A549 (cell line): ENCODE results near the gene SCG5. TPM values are rescaled to one million over a fixed set of nuclear protein-coding genes. Genes with fewer than 3 reads are reported as not detected.

Source experiments
- ATAC-seq, 2 experiments: fragments of 200-7000 bp in 1 of 2; fragments of >200 bp in 1 of 2; cut with Nextera tagmentation in 1 of 2; cut with Tn5 transposase in 1 of 2; 3 replicates each; pipeline versions ENCODE4 v1.8.0 to v1.9.1; 2018 to 2020; ENCODE audit warnings: mild to moderate bottlenecking in 1 of 2, moderate library complexity in 1 of 2
- CTCF ChIA-PET: fragments of 300-600 bp; sonication (Branson Sonifier 250); formaldehyde crosslinking; extraction: SDS; loops from one replicate; lab custom pipeline; 2021; ENCODE audit warnings: antibody characterized with exemption, inconsistent platforms; lab: Yijun Ruan, JAX
- POLR2A ChIA-PET: fragments of 350-600 bp; formaldehyde crosslinking; extraction: SDS; loops from one replicate; lab custom pipeline; 2021; ENCODE audit warnings: antibody characterized with exemption, inconsistent platforms; lab: Yijun Ruan, JAX
- DNase-seq, 2 experiments: peaks; one replicate each; pipeline versions ENCODE4 v3.0.0 to v3.0.0-alpha.2; 2011 to 2016; ENCODE audit warnings: low read depth in 1 of 2, low spot score in 1 of 2
- FAIRE-seq: peaks from 2 replicates; lab custom pipeline; 2011; peaks lifted over from hg19 to GRCh38; lab: Jason Lieb, UNC
- H3K27ac ChIP-seq, 2 experiments: fragments of >200 bp; sonication (Bioruptor Twin); formaldehyde crosslinking; 3 replicates each; pipeline ENCODE4 v1.5.1; 2016 to 2017
- H3K4me1 ChIP-seq: fragments of >200 bp; sonication (Bioruptor Twin); formaldehyde crosslinking; 3 replicates; pipeline ENCODE4 v1.6.1; 2016
- H3K4me2 ChIP-seq: fragments of >200 bp; sonication (Bioruptor Twin); formaldehyde crosslinking; 3 replicates; pipeline ENCODE4 v1.6.1; 2016
- H3K4me3 ChIP-seq: fragments of >200 bp; sonication (Bioruptor Twin); formaldehyde crosslinking; 3 replicates; pipeline ENCODE4 v1.5.1; 2016
- H3K9me3 ChIP-seq: fragments of >200 bp; sonication (Bioruptor Twin); formaldehyde crosslinking; 3 replicates; pipeline ENCODE4 v1.6.1; 2016
- EHF ChIP-seq: fragments of 250-450 bp; sonication (Bioruptor Pico); IDR thresholded peaks from 2 replicates; pipeline ENCODE4 v1.5.0; 2020; ENCODE audit warnings: mild to moderate bottlenecking
- EHMT2 ChIP-seq: fragments of 200-600 bp; sonication (generic); IDR thresholded peaks from 2 replicates; pipeline ENCODE4 v1.6.1; 2016; ENCODE audit warnings: antibody characterized with exemption, low read depth, mild to moderate bottlenecking, moderate library complexity
- EP300 ChIP-seq, 2 experiments: fragments of >200 bp; sonication (Bioruptor Twin); formaldehyde crosslinking; IDR thresholded peaks; 2 replicates in 1 of 2; 3 replicates in 1 of 2; pipeline ENCODE4 v1.6.1; 2016 to 2017
- FOSB ChIP-seq: fragments of 250-450 bp; sonication (Bioruptor Pico); IDR thresholded peaks from 2 replicates; pipeline ENCODE4 v1.5.0; 2020; ENCODE audit warnings: mild to moderate bottlenecking, moderate library complexity
- FOXS1 ChIP-seq: fragments of 250-450 bp; sonication (Bioruptor Pico); IDR thresholded peaks from 2 replicates; pipeline ENCODE4 v1.5.0; 2020; ENCODE audit warnings: mild to moderate bottlenecking, moderate library complexity
- GATA3 ChIP-seq: IDR thresholded peaks from 2 replicates; pipeline ENCODE4 v1.6.1; 2012; ENCODE audit warnings: borderline replicate concordance
- HEYL ChIP-seq: fragments of 250-450 bp; sonication (Bioruptor Pico); IDR thresholded peaks from 2 replicates; pipeline ENCODE4 v1.8.0; 2021; ENCODE audit warnings: mild to moderate bottlenecking, moderate library complexity
- HOXA7 ChIP-seq: fragments of 250-450 bp; sonication (Bioruptor Pico); IDR thresholded peaks from 2 replicates; pipeline ENCODE4 v1.5.0; 2020; ENCODE audit warnings: mild to moderate bottlenecking, moderate library complexity
- HOXB5 ChIP-seq: fragments of 250-450 bp; sonication (Bioruptor Pico); IDR thresholded peaks from 2 replicates; pipeline ENCODE4 v1.5.0; 2020; ENCODE audit warnings: mild to moderate bottlenecking, moderate library complexity
- JUNB ChIP-seq: fragments of >200 bp; sonication (Bioruptor Twin); formaldehyde crosslinking; IDR thresholded peaks from 2 replicates; pipeline ENCODE4 v1.6.1; 2016
- KDM1A ChIP-seq: fragments of 200-600 bp; sonication (generic); IDR thresholded peaks from 2 replicates; pipeline ENCODE4 v1.6.1; 2016; ENCODE audit warnings: low read depth, mild to moderate bottlenecking
- MAFK ChIP-seq: fragments of 450-650 bp; IDR thresholded peaks from 2 replicates; pipeline ENCODE4 v1.6.1; 2014; ENCODE audit not compliant: partially characterized antibody
- MAX ChIP-seq: IDR thresholded peaks from 2 replicates; pipeline ENCODE4 v1.6.1; 2012
- MYC ChIP-seq: IDR thresholded peaks from 2 replicates; pipeline ENCODE4 v1.6.1; 2012; ENCODE audit warnings: mild to moderate bottlenecking, inconsistent platforms, low read length, improper control_type of control experiment, borderline replicate concordance
- NR3C1 ChIP-seq: fragments of >200 bp; sonication (Bioruptor Twin); formaldehyde crosslinking; IDR thresholded peaks from 3 replicates; pipeline ENCODE4 v1.6.1; 2017
- PHF8 ChIP-seq: fragments of 200-600 bp; sonication (generic); IDR thresholded peaks from 2 replicates; pipeline ENCODE4 v1.6.1; 2016; ENCODE audit warnings: low read depth, mild to moderate bottlenecking, antibody characterized with exemption, moderate library complexity, borderline replicate concordance
- POLR2AphosphoS2 ChIP-seq: conservative IDR thresholded peaks from 2 replicates; pipeline ENCODE4 v1.6.1; 2012; ENCODE audit warnings: low read length, improper control_type of control experiment, inconsistent platforms
- RAD21 ChIP-seq, 2 experiments: fragments of >200 bp in 1 of 2; sonication (Bioruptor Twin) in 1 of 2; formaldehyde crosslinking in 1 of 2; IDR thresholded peaks in 1 of 2; conservative IDR thresholded peaks in 1 of 2; 2 replicates in 1 of 2; 3 replicates in 1 of 2; pipeline ENCODE4 v1.6.1; 2012 to 2018; ENCODE audit warnings: inconsistent platforms in 1 of 2
- RARB ChIP-seq: fragments of 250-450 bp; sonication (Bioruptor Pico); IDR thresholded peaks from 2 replicates; pipeline ENCODE4 v1.8.0; 2021; ENCODE audit warnings: mild to moderate bottlenecking, moderate library complexity
- SMC3 ChIP-seq: fragments of >200 bp; sonication (Bioruptor Twin); formaldehyde crosslinking; IDR thresholded peaks from 3 replicates; pipeline ENCODE4 v1.6.1; 2018; ENCODE audit warnings: inconsistent platforms
- TFCP2L1 ChIP-seq: fragments of 250-450 bp; sonication (Bioruptor Pico); IDR thresholded peaks from 2 replicates; pipeline ENCODE4 v1.5.0; 2021; ENCODE audit warnings: mild to moderate bottlenecking
- TP53 ChIP-seq: fragments of 250-450 bp; sonication (Bioruptor Pico); IDR thresholded peaks from 2 replicates; pipeline ENCODE4 v1.5.0; 2021; ENCODE audit warnings: mild to moderate bottlenecking, moderate library complexity
- ZFP36 ChIP-seq: fragments of 450-650 bp; IDR thresholded peaks from 2 replicates; pipeline ENCODE4 v1.6.1; 2014; ENCODE audit warnings: borderline replicate concordance; ENCODE audit not compliant: partially characterized antibody
- ZNF302 ChIP-seq: fragments of 250-450 bp; sonication (Bioruptor Pico); IDR thresholded peaks from 2 replicates; pipeline ENCODE4 v1.9.0; 2021; ENCODE audit warnings: inconsistent platforms, mild to moderate bottlenecking, moderate library complexity
- WGBS: methylation state at CpG from one replicate; pipeline ENCODE4 v1.1.6; 2017; ENCODE audit errors: missing lambda C conversion rate; 5-methylcytosine and 5-hydroxymethylcytosine counted together
- polyA plus RNA-seq, 4 experiments: library from polyadenylated mRNA; depleted of rRNA in 3 of 4; stranded (reverse); fragments of >200 nt; fragmentation: RNase III in 1 of 4; extraction: RNeasy Plus Mini Kit Qiagen cat#74134 plus additional on column Dnase treatment in 1 of 4; gene quantifications; 2 replicates in 3 of 4; 3 replicates in 1 of 4; pipeline ENCODE4 v1.2.3, GENCODE V29; 2011 to 2017
- TF ChIP-seq, protein P1 (sequence below): fragments of 450-650 bp; IDR thresholded peaks from 2 replicates; pipeline ENCODE4 v1.6.1; 2014; ENCODE audit warnings: antibody characterized with exemption
- TF ChIP-seq, protein P2 (sequence below): fragments of >200 bp; sonication (Bioruptor Twin); formaldehyde crosslinking; IDR thresholded peaks from 3 replicates; pipeline ENCODE4 v1.6.1; 2016

SCG5 gene
- polyA plus RNA-seq, 2 of the 4 experiments (the other 2 are of a cell fraction), result 1.4 to 9.4 TPM

GRCh38 chr15:32733281-32733680, 91.8 kb downstream of the SCG5 start:
- DNase-seq, result no peak
- FAIRE-seq, result peak; percentile 13
- Histone ChIP-seq H3K4me1 (no peaks in the 10 kb centered on the region), H3K27ac (no peak overlapping the region), H3K9me3 (peaks cover 1% of the 10 kb centered on the region; the same call in 1 of the 3 replicates), H3K4me2 (no peak overlapping the region), H3K4me3 (no peak overlapping the region)
- 92% methylated on average over 3 of the region's 3 CpGs for WGBS
- ATAC-seq, result no peak
- POLR2A ChIA-PET, result no interaction called here
- no peak for TF ChIP-seq HOXB5 (CRISPR knock-in tag)
- no peak for TF ChIP-seq MAFK
- no peak for TF ChIP-seq FOXS1 (CRISPR knock-in tag)
- TF ChIP-seq NR3C1, result no peak
- TF ChIP-seq, protein P1, sequence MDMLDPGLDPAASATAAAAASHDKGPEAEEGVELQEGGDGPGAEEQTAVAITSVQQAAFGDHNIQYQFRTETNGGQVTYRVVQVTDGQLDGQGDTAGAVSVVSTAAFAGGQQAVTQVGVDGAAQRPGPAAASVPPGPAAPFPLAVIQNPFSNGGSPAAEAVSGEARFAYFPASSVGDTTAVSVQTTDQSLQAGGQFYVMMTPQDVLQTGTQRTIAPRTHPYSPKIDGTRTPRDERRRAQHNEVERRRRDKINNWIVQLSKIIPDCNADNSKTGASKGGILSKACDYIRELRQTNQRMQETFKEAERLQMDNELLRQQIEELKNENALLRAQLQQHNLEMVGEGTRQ, result no peak
- no peak for TF ChIP-seq ZNF302 (CRISPR knock-in tag)
- TF ChIP-seq FOSB, result no peak
- TF ChIP-seq KDM1A, result no peak
- TF ChIP-seq MAX, result no peak
- no peak for TF ChIP-seq RARB (CRISPR knock-in tag)
- TF ChIP-seq TP53 (CRISPR knock-in tag), result no peak
- TF ChIP-seq, protein P2, sequence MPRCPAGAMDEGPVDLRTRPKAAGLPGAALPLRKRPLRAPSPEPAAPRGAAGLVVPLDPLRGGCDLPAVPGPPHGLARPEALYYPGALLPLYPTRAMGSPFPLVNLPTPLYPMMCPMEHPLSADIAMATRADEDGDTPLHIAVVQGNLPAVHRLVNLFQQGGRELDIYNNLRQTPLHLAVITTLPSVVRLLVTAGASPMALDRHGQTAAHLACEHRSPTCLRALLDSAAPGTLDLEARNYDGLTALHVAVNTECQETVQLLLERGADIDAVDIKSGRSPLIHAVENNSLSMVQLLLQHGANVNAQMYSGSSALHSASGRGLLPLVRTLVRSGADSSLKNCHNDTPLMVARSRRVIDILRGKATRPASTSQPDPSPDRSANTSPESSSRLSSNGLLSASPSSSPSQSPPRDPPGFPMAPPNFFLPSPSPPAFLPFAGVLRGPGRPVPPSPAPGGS, result no peak
- no peak for TF ChIP-seq HOXA7 (CRISPR knock-in tag)
- no peak for TF ChIP-seq ZFP36
- TF ChIP-seq TFCP2L1 (CRISPR knock-in tag), result no peak
- TF ChIP-seq RAD21 (conservative IDR thresholded peaks at IDR 0.05 in 1 of 2, IDR thresholded peaks at IDR 0.05 in 1 of 2), result no peak
- no peak for TF ChIP-seq EHF
- CTCF ChIA-PET, result no interaction called here

DNA sequence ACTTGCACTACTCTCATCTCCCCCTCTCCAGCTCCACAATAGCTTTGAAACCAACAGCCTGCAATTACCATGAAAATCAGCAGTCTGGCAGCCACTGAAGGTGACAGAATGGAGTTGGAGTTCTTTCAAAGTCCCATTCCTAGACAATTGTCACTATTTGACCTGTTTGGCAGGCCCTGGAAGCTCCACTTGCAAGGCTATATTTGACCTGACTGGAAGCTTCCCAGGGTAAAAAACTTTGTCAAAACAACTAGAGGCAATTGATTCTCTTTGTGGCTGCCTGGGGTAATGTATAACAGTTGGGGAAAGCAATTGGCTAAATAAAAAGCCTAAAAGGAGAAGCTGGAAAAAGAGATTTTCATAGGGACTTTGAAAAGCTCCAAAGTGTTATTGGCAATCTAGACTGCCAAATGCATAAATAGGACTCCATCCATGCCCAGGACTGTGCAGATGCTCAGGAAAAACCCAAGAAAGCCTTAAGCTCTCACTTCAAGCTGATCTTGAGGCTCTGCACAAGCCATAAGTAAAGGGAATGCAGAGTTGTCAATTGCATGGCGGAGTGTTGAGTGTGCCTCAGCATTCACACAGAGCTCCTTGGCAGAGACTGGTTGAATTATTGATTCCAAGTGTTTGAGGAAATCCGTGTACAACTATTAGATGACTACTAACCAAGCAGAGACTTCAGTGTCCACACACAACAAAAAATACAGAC, 94.6 kb downstream of the SCG5 start:
- TF ChIP-seq MAX (no peak), JUNB (no peak), GATA3 (no peak), MAFK (no peak), EHMT2 (no peak), FOXS1 (CRISPR knock-in tag) (no peak), EP300 (IDR thresholded peaks at IDR 0.05) (no peak), ZNF302 (CRISPR knock-in tag) (no peak), MYC (no peak), HEYL (CRISPR knock-in tag) (no peak), SMC3 (no peak), POLR2AphosphoS2 (no peak), PHF8 (no peak)
- FAIRE-seq (no peak), DNase-seq (no peak), ATAC-seq (no peak)
- ChIA-PET CTCF (interaction anchor here (0.5 to 2.2 kb wide), 8 partner anchors 13 to 261 kb away, joined by 3 to 14 read pairs (median 3); no protein-coding TSS in a partner anchor), POLR2A (no interaction called here)
- Histone ChIP-seq H3K27ac (no peak overlapping the region), H3K4me1 (no peaks in the 10 kb centered on the region), H3K9me3 (no peaks in the 10 kb centered on the region; the same call in 2 of the 3 replicates), H3K4me2 (no peak overlapping the region), H3K4me3 (no peak overlapping the region)
- 87% methylated on average over 2 of the region's 2 CpGs for WGBS
